Measurements from ENCODE around the gene PSTPIP2. TPM values are rescaled to one million over a fixed set of nuclear protein-coding genes. Genes with fewer than 3 reads are reported as not detected.

Gene PSTPIP2
- total and polyA plus RNA-seq, 4 donors, result 4.0 to 14.7 (median 8.6) TPM

DNA sequence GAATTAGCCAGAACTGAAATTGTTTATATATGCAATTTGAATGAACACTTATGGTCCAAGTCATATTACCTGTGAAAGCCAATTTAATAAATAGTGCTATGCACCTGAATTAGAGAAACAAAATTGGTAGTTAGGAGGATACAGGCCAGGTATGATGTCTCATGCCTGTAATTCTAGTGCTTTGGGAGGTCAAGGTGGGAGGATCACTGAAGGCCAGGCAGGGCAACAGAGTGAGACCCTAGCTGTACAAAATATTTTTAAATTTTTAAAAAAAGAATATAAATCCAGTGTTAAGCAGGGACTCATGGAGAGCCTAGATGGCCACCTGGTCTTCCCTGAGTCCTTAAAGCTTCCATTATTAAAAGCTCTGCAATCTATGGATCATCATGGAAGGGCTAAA, 7.3 kb upstream of the PSTPIP2 start:
- DNase-seq (ENCODE audit: low spot score), result no peak
- TF ChIP-seq, protein P1, sequence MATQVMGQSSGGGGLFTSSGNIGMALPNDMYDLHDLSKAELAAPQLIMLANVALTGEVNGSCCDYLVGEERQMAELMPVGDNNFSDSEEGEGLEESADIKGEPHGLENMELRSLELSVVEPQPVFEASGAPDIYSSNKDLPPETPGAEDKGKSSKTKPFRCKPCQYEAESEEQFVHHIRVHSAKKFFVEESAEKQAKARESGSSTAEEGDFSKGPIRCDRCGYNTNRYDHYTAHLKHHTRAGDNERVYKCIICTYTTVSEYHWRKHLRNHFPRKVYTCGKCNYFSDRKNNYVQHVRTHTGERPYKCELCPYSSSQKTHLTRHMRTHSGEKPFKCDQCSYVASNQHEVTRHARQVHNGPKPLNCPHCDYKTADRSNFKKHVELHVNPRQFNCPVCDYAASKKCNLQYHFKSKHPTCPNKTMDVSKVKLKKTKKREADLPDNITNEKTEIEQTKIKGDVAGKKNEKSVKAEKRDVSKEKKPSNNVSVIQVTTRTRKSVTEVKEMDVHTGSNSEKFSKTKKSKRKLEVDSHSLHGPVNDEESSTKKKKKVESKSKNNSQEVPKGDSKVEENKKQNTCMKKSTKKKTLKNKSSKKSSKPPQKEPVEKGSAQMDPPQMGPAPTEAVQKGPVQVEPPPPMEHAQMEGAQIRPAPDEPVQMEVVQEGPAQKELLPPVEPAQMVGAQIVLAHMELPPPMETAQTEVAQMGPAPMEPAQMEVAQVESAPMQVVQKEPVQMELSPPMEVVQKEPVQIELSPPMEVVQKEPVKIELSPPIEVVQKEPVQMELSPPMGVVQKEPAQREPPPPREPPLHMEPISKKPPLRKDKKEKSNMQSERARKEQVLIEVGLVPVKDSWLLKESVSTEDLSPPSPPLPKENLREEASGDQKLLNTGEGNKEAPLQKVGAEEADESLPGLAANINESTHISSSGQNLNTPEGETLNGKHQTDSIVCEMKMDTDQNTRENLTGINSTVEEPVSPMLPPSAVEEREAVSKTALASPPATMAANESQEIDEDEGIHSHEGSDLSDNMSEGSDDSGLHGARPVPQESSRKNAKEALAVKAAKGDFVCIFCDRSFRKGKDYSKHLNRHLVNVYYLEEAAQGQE (IDR thresholded peaks at IDR 0.05), result no peak
- TF ChIP-seq CTCF (IDR thresholded peaks at IDR 0.05; ENCODE audit: low read depth, low read length, missing input control), result no peak
- no peak for TF ChIP-seq SP1 (IDR thresholded peaks at IDR 0.05)
- TF ChIP-seq, protein P2, sequence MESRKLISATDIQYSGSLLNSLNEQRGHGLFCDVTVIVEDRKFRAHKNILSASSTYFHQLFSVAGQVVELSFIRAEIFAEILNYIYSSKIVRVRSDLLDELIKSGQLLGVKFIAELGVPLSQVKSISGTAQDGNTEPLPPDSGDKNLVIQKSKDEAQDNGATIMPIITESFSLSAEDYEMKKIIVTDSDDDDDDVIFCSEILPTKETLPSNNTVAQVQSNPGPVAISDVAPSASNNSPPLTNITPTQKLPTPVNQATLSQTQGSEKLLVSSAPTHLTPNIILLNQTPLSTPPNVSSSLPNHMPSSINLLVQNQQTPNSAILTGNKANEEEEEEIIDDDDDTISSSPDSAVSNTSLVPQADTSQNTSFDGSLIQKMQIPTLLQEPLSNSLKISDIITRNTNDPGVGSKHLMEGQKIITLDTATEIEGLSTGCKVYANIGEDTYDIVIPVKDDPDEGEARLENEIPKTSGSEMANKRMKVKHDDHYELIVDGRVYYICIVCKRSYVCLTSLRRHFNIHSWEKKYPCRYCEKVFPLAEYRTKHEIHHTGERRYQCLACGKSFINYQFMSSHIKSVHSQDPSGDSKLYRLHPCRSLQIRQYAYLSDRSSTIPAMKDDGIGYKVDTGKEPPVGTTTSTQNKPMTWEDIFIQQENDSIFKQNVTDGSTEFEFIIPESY (IDR thresholded peaks at IDR 0.05), result no peak
- no peak for TF ChIP-seq NR2F2 (IDR thresholded peaks at IDR 0.05)
- TF ChIP-seq RAD21 (IDR thresholded peaks at IDR 0.05), result no peak
- Histone ChIP-seq H3K27me3 (ENCODE audit: control insufficient read depth in 4 of 4, insufficient read depth in 4 of 4, low read length in 3 of 4) (no peaks in the 10 kb centered on the region), H3K36me3 (ENCODE audit: control insufficient read depth in 4 of 4, insufficient read depth in 3 of 4, low read depth in 1 of 4, low read length in 3 of 4) (peaks cover 10 to 37% (median 33%) of the 10 kb centered on the region in 4 donors), H3K9me3 (ENCODE audit: control insufficient read depth in 4 of 4, low read length in 3 of 4) (no peaks in the 10 kb centered on the region), H3K4me3 (ENCODE audit: low read depth in 1 of 3, low read length in 3 of 3) (no peak overlapping the region), H3K9ac (ENCODE audit: low read depth in 1 of 2, low read length in 2 of 2) (no peak overlapping the region), H3K27ac (ENCODE audit: low read depth in 1 of 2, low read length in 2 of 2) (no peak overlapping the region), H3K4me1 (ENCODE audit: control insufficient read depth in 4 of 4, insufficient read depth in 4 of 4, low read length in 3 of 4) (no peaks in the 10 kb centered on the region)

- peaks cover 0 to 5% (median under 1%) of the 10 kb centered on the region in 4 donors for H3K36me3 ChIP-seq (ENCODE audit: control insufficient read depth in 4 of 4, insufficient read depth in 3 of 4, low read depth in 1 of 4, low read length in 3 of 4)
- no peaks in the 10 kb centered on the region for H3K27me3 ChIP-seq (ENCODE audit: control insufficient read depth in 4 of 4, insufficient read depth in 4 of 4, low read length in 3 of 4)
- 28% methylated on average over 9 of the region's 9 CpGs for WGBS
- DNase-seq (ENCODE audit: low spot score), result peak; percentile 63
- no peak overlapping the region for H3K27ac ChIP-seq (ENCODE audit: low read depth in 1 of 2, low read length in 2 of 2)
- TF ChIP-seq, protein P1 (IDR thresholded peaks at IDR 0.05), result no peak
- TF ChIP-seq MAX (IDR thresholded peaks at IDR 0.05) (no peak), RAD21 (IDR thresholded peaks at IDR 0.05) (peak; percentile 90 to 93), CTCF (IDR thresholded peaks at IDR 0.05; ENCODE audit: low read depth, low read length, missing input control) (peak; percentile 76)
- TF ChIP-seq, protein P3, sequence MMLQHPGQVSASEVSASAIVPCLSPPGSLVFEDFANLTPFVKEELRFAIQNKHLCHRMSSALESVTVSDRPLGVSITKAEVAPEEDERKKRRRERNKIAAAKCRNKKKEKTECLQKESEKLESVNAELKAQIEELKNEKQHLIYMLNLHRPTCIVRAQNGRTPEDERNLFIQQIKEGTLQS (IDR thresholded peaks at IDR 0.05), result no peak
- H3K9me3 ChIP-seq (ENCODE audit: control insufficient read depth in 4 of 4, low read length in 3 of 4), result no peaks in the 10 kb centered on the region
- no peak overlapping the region for H3K4me3 ChIP-seq (ENCODE audit: low read depth in 1 of 3, low read length in 3 of 3)
- peaks cover 7 to 33% (median 22%) of the 10 kb centered on the region in 4 donors for H3K4me1 ChIP-seq (ENCODE audit: control insufficient read depth in 4 of 4, insufficient read depth in 4 of 4, low read length in 3 of 4)
- H3K9ac ChIP-seq (ENCODE audit: low read depth in 1 of 2, low read length in 2 of 2), result no peak overlapping the region
Observed at GRCh38 chr18:46073474-46074331, 1.6 kb upstream of the PSTPIP2 start.
